ENCODE measurements around the gene RHOD.

Gene RHOD, protein sequence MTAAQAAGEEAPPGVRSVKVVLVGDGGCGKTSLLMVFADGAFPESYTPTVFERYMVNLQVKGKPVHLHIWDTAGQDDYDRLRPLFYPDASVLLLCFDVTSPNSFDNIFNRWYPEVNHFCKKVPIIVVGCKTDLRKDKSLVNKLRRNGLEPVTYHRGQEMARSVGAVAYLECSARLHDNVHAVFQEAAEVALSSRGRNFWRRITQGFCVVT

DNA sequence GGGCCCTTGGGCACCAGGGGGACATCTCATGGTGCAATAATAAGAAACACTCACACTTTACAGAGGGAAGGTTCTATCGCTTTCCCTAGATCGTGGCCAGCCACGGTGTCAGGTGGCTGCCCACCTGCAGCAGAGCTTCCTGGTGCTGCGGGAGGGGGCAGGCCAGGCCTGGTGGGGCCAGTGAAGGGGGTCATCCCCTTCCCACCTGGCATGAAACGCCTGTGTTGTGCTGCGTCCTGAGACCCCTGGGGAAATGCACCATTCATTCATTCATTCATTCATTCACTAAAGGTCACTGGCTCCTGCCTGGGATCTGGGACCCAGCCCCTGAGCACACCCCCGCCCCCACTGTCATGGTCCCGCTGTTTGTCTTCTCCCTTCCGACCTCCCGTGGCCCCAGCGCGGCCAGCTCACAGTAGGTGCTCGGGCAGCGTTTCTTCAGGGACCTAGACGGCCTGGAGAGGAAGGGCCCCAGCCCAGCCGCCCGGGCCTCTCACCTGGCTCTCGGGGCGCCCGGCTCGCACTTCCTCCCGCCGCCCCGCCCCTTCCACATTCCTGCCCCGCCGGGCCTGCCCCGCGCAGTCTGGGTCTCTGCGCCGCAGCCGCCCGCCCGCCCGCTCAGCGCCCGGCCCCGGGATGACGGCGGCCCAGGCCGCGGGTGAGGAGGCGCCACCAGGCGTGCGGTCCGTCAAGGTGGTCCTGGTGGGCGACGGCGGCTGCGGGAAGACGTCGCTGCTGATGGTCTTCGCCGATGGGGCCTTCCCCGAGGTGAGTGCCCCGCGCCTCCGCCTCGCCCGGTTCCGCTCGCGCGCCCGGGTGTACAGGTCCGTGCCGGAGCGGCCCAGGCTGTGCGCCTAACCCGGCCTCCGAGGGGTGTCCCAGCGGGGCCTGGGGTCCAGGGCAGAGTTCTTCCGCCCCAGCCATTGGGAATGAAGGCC, at the start of gene RHOD:
Gene RHOD, plus strand, starts transcription at position 581 of the 938 bp plus-strand sequence. Its CDS starts 56 bp downstream, at position 637.
- TF ChIP-seq ZNF274 (IDR thresholded peaks at IDR 0.05; ENCODE audit: low read depth, low read length), result no peak
- H3K4me3 ChIP-seq (ENCODE audit: low read length), result peak within 1 kb of the TSS; percentile 12; the same call in 1 of the 2 replicates

DNA sequence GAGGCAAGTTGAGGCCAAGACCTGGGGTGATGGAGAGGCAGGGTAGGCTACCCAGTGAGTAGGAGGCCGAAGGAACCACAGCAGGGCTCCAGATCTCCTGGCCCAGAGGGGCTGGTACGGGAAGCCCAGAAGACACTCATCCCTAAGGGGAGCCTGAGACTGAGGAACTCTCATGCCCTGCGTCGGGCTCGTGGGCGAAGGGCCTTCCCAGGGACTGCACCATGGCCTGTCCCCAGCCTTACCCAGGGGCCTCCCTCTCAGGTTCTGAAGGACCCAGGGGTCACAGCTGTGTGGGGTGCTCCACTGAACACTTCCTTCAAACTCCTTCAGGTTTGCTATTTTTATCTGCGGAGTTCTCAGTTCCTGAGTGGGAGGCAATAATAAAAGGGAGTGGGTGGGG, 49.5 kb upstream of the RHOD start:
- no peak overlapping the region for H3K4me3 ChIP-seq (ENCODE audit: low read length)
- no peak for TF ChIP-seq ZNF274 (IDR thresholded peaks at IDR 0.05; ENCODE audit: low read depth, low read length)

DNA sequence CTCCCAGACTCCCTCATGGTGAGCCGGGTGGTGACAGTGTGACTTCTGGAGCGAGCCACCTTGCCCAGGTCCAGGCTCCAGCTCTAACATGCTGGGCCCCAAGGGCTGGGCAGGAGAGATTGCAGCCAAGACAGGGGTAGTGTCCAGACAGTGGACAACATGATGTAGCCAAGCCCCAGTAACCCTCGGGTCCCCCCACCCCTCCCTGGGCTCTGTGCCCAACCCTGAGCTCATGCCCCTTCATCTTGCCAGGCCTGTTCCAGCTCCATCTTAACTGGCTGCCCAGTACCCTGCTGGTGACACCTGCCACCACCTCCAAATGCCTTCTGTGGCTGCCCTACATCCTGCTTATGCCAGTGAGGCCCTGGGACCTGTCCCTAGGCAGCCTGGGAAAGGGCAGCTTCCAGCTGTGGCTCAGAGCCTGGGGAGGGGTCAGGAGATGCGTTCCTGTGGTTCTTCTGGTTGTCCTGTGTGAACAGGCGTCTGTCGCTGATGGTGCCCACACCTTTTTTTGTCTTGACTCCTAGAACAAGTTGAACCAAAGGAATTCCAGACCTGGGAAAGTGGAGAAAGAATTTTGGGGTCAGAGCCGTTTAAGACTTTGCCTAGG, 46.2 kb upstream of the RHOD start:
- H3K4me3 ChIP-seq (ENCODE audit: low read length), result no peak overlapping the region
- TF ChIP-seq ZNF274 (IDR thresholded peaks at IDR 0.05; ENCODE audit: low read depth, low read length), result no peak

DNA sequence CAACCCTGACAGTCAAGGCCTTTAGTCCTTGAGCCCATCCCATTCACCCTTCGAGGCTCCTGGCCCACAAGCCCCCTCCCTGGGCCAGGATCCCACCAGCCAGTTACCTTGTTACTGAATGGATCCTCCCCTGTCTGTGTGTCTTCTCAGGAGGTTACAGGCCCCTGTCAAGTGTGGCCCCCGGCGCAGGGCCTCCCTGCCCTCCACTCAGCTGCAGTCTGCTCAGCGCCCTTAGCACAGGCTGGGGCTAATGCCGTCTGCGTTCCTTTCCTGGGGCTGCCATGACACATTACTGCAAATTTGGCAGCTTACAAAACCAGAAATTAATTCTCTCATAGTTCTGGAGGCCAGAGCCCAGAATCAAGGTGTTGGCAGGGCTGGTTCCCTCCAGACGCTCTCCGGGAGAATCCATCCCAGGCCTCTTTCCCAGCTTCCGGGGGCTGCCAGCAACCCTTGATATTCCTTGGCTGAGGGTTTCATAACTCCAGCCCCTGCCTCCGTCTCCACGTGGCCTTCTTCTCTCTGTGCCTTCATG, 43.1 kb upstream of the RHOD start:
- TF ChIP-seq ZNF274 (IDR thresholded peaks at IDR 0.05; ENCODE audit: low read depth, low read length), result no peak
- no peak overlapping the region for H3K4me3 ChIP-seq (ENCODE audit: low read length)

DNA sequence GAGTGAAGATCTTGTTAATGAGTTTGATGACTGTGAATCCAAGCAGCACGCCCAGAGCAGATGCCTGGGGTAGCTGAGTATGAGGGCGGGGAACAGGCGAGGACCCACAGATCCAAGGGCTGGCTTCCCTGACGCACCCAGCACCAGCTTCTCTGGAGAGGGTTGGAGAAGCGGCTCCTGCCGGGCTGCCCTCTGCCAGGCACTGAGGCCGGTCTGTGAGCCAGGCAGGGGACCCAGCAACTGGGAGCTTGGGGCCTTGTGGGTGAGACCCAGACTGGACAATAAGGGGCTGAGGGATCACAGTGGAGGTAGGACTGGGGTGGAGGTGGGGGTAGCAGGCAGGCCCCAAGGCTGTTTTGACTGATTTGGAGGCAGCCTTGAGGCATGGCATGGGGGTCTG, 42.3 kb upstream of the RHOD start:
- no peak for TF ChIP-seq ZNF274 (IDR thresholded peaks at IDR 0.05; ENCODE audit: low read depth, low read length)

DNA sequence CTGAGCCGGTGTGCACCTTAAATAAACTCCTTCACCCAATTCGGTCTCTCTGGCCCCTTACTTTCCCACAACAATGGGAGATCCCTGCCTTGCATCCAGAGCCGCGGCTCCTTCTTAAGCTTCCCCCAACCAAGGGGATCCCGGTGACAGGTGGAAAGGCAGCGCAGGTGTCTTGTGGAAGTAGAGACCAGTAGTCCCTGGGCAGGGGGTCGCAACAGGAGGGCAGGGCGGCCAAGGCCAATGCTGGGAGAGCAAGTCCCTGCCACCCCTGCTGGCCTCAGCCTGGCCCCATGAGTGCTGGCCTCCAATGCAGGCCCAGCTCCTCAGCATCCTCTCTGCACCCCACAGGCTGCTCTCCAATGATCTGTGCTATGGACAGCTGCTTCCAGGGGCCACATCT, 41.6 kb upstream of the RHOD start:
- no peak for TF ChIP-seq ZNF274 (IDR thresholded peaks at IDR 0.05; ENCODE audit: low read depth, low read length)
- H3K4me3 ChIP-seq (ENCODE audit: low read length), result no peak overlapping the region

More for the DNA sequence above, 42.3 kb upstream of the RHOD start:
- H3K4me3 ChIP-seq (ENCODE audit: low read length), result no peak overlapping the region

DNA sequence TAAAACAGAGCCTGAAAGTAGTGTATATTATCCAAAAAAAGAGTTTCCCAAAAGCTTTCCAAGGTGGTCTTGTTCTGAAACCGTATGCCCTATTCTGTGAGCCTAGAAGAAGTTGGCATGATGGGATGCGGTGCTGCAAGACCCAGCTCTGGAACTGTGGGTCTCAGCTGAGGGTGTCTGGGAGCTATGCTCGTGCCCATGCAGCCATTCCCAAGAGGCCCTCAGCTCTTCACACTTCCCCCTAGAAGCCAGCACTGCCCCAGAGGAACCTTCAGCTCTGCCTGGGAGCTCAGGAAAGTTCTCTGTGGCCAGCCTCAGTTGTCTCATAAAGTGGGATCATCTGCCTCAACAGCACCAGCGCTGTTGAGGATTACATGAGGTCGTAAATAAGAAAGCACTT, 40.1 kb upstream of the RHOD start:
- no peak for TF ChIP-seq ZNF274 (IDR thresholded peaks at IDR 0.05; ENCODE audit: low read depth, low read length)
- H3K4me3 ChIP-seq (ENCODE audit: low read length), result no peak overlapping the region

DNA sequence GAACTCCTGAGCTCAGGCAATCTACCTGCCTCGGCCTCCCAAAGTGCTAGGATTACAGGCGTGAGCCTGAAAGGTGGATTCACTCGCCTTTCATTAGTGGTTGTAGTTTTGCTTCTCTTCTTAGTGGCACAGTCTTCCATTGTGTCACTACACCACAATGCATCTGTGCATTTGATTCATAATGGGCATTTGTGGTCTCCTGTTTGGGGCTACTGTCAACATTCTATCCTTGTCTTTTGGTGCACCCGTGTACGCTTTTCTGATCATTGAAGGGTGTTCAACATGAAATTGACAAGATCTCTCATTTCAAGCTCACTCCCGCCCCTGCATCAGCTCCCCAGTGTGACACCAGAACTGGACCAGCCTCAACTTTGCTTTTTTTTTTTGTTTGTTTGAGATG, 35.7 kb upstream of the RHOD start:
- no peak for TF ChIP-seq ZNF274 (IDR thresholded peaks at IDR 0.05; ENCODE audit: low read depth, low read length)
- no peak overlapping the region for H3K4me3 ChIP-seq (ENCODE audit: low read length)

DNA sequence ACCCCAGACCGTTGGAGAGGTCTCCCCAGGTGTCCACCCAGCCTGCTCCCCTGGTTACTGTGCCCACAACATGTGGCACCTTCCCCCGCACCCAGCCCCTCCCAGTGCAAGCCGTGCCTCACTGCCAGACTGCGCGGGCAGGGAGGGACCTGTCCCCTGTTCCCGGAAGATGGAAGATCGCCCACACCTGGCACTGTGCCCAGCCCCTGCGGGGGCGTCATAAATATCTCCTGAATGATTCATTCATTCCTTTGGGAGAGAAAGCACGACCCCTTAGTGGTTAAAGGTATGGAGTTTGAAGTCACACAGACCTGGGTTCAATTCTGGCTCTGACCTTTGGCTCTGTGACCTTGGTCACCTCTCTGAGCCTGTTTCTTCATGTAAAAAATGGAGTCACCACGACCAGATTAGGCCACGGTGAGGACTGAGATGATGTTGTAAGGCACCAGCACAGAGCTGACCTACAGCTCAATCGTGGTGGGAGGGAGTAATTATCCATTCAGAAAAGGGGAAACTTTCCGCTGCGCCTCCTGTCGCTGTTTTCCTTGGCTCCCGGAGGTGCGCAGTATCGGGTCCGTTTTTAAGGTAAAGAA, 34.2 kb upstream of the RHOD start:
- H3K4me3 ChIP-seq (ENCODE audit: low read length), result no peak overlapping the region

DNA sequence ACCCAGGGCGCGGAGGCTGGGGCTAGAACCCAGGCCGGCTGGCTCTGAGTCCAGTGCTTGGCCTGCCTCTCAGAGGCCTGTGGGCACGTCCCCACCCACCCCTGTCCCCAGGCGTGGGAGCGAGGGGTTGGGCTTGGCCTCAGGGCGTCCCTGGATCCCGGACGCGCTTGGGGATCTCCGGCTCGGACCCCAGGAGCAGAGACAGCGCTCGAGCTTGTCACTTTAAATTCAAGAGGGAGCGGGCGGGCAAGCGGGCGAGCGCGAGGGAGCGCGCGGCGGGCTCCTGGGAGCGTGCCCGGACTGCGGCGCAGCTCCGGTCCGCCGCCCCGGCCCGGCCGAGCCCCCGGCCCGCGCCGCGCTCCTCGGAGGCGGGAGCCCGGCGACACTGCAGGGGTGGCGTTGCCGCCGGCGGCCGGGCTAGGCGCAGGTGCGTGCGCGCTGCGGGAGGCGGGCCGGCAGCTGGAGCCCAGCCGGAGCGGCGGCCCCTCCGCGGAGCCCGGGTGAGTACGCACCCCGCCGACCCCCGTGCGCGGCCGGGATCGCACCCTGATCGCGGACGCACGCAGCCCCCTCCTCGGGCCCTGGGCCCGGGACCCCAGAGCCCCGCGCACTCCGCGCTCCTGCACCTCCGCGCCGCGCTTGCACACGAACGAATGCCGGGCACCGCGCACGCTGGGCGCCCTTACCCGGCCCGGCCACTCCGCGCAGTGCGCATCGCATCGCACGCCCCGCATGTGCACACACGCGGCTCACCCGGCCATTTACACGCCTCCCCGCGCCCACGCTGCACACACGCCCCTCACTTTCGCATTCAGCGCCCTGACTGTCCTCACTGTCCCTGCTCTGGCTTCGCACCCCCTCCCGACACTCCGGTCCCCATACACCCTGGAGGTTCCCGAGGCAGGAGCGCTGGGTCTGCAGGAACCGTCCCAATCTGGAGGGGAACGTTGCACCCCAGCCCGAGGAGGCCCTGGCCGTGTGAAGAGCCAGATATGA, 33.4 kb upstream of the RHOD start, which contains the start of gene SYT12:
Gene SYT12, plus strand, starts transcription at position 174 of the 996 bp plus-strand sequence. CDS start 7,011 bp downstream, outside the sequence.
- no peak within 1 kb of the TSS for H3K4me3 ChIP-seq (ENCODE audit: low read length)
- no peak for TF ChIP-seq ZNF274 (IDR thresholded peaks at IDR 0.05; ENCODE audit: low read depth, low read length)

More for the DNA sequence above, 34.2 kb upstream of the RHOD start:
- no peak for TF ChIP-seq ZNF274 (IDR thresholded peaks at IDR 0.05; ENCODE audit: low read depth, low read length)

DNA sequence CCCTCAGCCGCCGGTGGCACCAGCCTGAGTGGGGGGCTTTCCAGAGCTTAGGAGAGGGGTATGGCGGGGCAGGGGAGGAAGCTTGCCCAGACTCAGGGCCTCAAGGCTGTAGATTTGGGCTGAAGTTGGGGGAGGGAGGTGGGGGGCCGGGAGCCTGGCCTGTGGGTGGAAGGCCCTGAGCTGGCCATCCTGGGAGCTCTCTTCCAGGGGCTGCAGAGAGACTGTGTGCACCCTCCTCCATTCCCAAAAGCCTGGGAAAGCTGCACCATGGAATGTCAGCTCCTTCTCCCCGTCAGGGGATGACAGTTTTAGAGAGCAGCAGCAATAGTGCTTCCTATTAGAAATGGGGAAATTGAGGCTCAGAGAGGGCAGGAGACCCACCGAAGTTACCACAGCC, 32.7 kb upstream of the RHOD start:
- H3K4me3 ChIP-seq (ENCODE audit: low read length), result no peak overlapping the region
- TF ChIP-seq ZNF274 (IDR thresholded peaks at IDR 0.05; ENCODE audit: low read depth, low read length), result no peak

DNA sequence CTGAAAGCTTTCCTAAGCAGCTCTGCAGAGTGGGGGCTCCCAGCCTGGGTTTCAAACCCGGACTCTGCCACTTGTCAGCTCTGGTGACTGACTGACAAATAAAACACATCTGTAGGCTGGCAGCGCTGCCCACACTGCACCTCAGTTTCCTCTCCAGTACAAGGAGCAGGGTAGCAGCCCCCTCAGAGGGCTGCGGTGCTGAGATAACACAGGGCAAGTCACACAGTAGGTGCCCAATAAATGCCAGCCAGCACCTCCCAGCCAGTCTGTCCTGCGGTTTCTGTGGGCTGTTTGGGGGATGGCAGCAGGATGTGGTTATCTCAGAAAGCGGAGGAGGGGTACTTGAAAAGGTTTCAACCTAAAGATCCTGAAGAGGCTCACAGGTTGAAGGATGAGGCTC, 32.2 kb upstream of the RHOD start:
- H3K4me3 ChIP-seq (ENCODE audit: low read length), result no peak overlapping the region
- TF ChIP-seq ZNF274 (IDR thresholded peaks at IDR 0.05; ENCODE audit: low read depth, low read length), result no peak

DNA sequence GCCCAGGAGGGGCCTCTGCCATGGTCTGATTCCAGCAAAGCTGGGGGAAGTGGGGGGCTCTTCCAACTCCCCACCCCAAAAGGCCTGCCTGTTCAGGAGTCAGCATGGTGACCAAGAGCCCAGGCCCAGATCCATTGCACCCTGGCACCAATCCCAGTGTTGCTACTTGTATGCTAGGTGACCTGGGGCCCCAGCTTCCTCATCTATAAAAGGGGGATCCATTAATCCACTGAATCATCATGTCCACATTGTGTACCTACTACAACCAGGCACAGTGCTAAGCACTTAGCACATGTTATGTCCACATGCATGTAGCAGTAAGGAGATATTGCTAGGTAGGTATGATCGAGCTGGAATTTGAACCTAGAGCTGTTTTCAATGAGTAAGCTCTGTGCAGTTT, 31.7 kb upstream of the RHOD start:
- TF ChIP-seq ZNF274 (IDR thresholded peaks at IDR 0.05; ENCODE audit: low read depth, low read length), result no peak
- no peak overlapping the region for H3K4me3 ChIP-seq (ENCODE audit: low read length)

All from GM08714 (cell line).